Muscle of leg (tissue), 11 donors: ENCODE results near the gene SH3PXD2B. TPM values are rescaled to one million over a fixed set of nuclear protein-coding genes. Genes with fewer than 3 reads are reported as not detected.
"Not testable (repeated sequence)": the region's sequence is repeated elsewhere in the genome, so short reads cannot be mapped to it uniquely, and the experiment has no call there.

Source experiments
- DNase-seq: peaks from one replicate; pipeline ENCODE4 v3.0.0; 2013
- H3K27ac ChIP-seq: one replicate; pipeline ENCODE4 v1.5.1; 2013; ENCODE audit warnings: mild to moderate bottlenecking, low read length, control low read depth
- H3K27me3 ChIP-seq: one replicate; pipeline ENCODE4 v1.6.1; 2013; ENCODE audit warnings: low read length; ENCODE audit not compliant: control insufficient read depth, insufficient read depth
- H3K36me3 ChIP-seq: one replicate; pipeline ENCODE4 v1.6.1; 2013; ENCODE audit warnings: low read length; ENCODE audit not compliant: control insufficient read depth, insufficient read depth
- H3K4me1 ChIP-seq: one replicate; pipeline ENCODE4 v1.6.1; 2013; ENCODE audit warnings: low read length; ENCODE audit not compliant: control insufficient read depth, insufficient read depth
- H3K4me3 ChIP-seq: one replicate; pipeline ENCODE4 v1.5.1; 2013; ENCODE audit warnings: low read length, control low read depth
- H3K9me3 ChIP-seq: replicated peaks from 2 replicates; pipeline ENCODE4 v1.6.1; 2013; ENCODE audit warnings: low read depth, low read length; ENCODE audit not compliant: control insufficient read depth
- WGBS: methylation state at CpG from one replicate; pipeline ENCODE4 v1.1.5; 2013; ENCODE audit warnings: missing lambda C conversion rate; ENCODE audit not compliant: insufficient coverage; 5-methylcytosine and 5-hydroxymethylcytosine counted together
- polyA plus RNA-seq, 8 donors: library from polyadenylated mRNA; unstranded; fragments of 120-200 nt; gene quantifications; one replicate each; pipeline versions ENCODE4 v1.2.1 to v1.2.3, GENCODE V29; 2013; ENCODE audit warnings: inconsistent platforms in 1 of 8, low replicate concordance in 1 of 8; ENCODE audit not compliant: insufficient read length in 8 of 8, insufficient read depth in 1 of 8
- total RNA-seq: library from RNA; stranded (reverse); fragments of 120-200 nt; gene quantifications from one replicate; pipeline ENCODE4 v1.2.4, GENCODE V29; 2013

Gene SH3PXD2B
- total and polyA plus RNA-seq, 9 donors, result 19.2 to 60.9 (median 36.1) TPM

DNA sequence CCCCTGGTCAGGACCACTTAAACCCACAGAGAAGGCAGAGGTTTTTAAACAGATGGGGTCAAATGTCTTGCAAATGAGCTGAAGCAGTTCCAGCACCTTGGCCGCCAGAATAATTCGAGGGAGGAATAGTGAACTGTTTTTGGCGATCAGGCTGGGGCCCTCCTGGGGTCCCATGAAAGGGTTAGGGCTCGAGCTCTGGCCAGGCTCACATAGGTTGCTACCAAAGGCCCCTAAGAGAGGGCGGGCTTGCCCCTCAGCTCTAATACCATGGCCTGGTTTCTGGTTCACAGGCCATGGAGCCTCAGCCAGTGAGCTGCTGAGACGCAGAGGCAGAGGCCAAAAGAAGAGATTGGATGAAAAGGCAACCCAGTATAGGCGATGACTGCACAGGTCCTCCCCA, 96.0 kb downstream of the SH3PXD2B start:
- no peaks in the 10 kb centered on the region for H3K27me3 ChIP-seq
- H3K9me3 ChIP-seq, result no peaks in the 10 kb centered on the region
- peaks cover 64% of the 10 kb centered on the region for H3K36me3 ChIP-seq
- no peak overlapping the region for H3K27ac ChIP-seq
- no peak overlapping the region for H3K4me3 ChIP-seq
- no peak for DNase-seq
- 61% methylated on average over 7 of the region's 7 CpGs for WGBS
- H3K4me1 ChIP-seq, result peaks cover 7% of the 10 kb centered on the region

DNA sequence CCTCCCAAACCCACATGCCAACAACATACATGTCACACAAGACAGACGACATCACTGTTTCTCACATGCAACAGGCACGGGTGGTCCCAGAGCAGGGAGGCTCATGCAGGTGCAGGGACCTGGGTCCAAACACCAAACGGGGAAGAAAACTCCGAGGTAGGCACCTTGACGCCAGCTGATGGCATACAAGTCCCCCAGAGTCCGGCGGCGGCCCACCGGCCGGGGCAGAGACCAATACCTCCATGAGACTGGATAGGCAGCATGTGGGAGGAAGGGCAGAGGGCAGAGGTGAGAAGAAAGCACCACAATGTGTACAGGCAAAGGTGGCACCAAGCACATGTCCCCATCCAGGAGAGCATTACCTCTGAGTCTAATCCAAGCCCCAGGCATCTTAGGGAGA, 97.8 kb downstream of the SH3PXD2B start:
- Histone ChIP-seq H3K4me1 (peaks cover 7% of the 10 kb centered on the region), H3K4me3 (no peak overlapping the region), H3K36me3 (peaks cover 62% of the 10 kb centered on the region), H3K27me3 (no peaks in the 10 kb centered on the region), H3K9me3 (no peaks in the 10 kb centered on the region), H3K27ac (no peak overlapping the region)
- WGBS, result 96% methylated on average over 10 of the region's 10 CpGs
- DNase-seq, result no peak

DNA sequence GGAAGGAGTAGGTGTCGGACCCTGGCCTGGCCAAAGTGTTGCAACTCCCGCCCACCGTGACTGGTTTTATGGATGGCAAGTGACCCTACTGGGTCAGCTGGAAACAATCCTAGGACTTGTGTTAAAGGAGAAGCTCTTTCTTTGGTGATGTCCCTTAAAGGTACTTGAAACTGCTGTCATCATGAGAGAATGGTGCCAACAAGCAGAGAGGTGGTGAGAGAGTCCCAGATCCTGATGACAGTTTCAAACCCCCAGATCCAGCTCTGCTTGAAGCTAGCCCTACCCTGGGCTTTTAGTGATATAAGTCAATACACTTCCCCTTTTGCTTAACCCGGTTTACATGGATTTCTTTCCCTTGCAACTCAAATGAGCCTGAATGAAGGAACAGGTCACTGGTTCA, 98.3 kb downstream of the SH3PXD2B start:
- no peak for DNase-seq
- H3K27me3 ChIP-seq, result no peaks in the 10 kb centered on the region
- no peak overlapping the region for H3K27ac ChIP-seq
- H3K36me3 ChIP-seq, result peaks cover 63% of the 10 kb centered on the region
- no peaks in the 10 kb centered on the region for H3K9me3 ChIP-seq
- 69% methylated on average over 4 of the region's 4 CpGs for WGBS
- H3K4me3 ChIP-seq, result no peak overlapping the region
- peaks cover 7% of the 10 kb centered on the region for H3K4me1 ChIP-seq

DNA sequence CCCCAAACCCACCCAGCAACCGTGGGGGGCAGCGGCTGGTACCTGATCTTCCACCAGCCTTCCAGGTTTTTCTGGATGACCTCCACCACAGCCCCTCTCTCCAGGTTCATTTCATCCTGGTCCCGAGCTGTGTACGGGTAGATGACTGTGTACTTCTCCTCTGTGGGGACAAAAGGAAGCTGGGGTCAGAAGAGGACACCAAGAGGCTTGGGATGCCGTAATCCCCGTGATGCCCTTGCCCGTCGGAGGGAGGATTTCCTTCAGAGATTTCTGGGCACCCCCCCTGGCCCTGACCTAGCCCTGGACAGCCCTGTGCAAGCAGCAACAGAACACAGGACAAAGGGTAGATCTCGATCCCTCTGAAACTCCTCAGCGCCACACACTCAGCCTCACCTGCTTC, 100.5 kb downstream of the SH3PXD2B start:
- no peaks in the 10 kb centered on the region for H3K27me3 ChIP-seq

DNA sequence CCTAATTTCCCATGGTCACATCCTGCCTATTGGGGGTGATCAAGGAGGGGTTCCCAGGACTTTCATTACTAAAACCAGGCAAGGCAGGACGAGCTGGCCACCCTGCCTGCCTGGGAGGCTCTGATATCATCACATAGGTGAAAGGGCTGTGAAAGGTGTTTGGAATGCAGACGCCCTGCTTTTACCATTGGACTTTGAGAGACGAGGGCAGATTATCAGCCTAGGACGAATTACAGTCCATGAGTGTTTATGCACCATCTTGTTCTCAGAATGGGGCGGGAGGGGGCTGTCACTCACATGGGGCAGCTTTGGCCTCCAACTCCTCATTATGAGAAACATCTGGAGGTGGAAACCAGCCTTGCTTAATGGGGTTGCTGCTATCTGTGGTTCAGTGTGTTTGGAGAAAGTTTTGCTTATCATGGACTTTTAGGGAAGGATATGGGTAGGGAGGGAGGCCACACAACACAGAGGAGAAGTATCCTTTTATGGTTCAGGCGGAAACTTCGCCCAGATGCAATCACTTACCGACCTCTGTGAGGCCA, 101.0 kb downstream of the SH3PXD2B start:
- DNase-seq, result no peak
- no peaks in the 10 kb centered on the region for H3K9me3 ChIP-seq
- H3K27ac ChIP-seq, result no peak overlapping the region
- peaks cover 7% of the 10 kb centered on the region for H3K4me1 ChIP-seq
- 96% methylated on average over 3 of the region's 8 CpGs for WGBS
- H3K27me3 ChIP-seq, result no peaks in the 10 kb centered on the region
- H3K4me3 ChIP-seq, result no peak overlapping the region
- peaks cover 67% of the 10 kb centered on the region for H3K36me3 ChIP-seq

More for the DNA sequence above, 100.5 kb downstream of the SH3PXD2B start:
- Histone ChIP-seq H3K27ac (no peak overlapping the region), H3K4me3 (no peak overlapping the region), H3K4me1 (peaks cover 7% of the 10 kb centered on the region), H3K36me3 (peaks cover 70% of the 10 kb centered on the region), H3K9me3 (no peaks in the 10 kb centered on the region)
- WGBS, result 90% methylated on average over 6 of the region's 10 CpGs
- DNase-seq, result no peak

DNA sequence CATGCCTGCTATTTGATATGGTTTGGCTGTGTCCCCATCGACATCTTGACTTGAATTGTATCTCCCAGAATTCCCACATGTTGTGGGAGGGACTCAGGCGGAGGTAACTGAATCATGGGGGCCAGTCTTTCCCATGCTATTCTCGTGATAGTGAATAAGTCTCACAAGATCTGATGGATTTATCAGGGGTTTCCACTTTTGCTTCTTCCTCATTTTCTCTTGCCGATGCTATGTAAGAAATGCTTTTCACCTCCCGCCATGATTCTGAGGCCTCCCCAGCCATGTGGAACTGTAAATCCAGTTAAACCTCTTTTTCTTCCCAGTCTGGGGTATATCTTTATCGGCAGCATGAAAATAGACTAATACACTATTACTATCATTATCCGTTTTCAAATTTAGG, 101.8 kb downstream of the SH3PXD2B start:
- DNase-seq, H3K9me3 ChIP-seq, H3K4me3 ChIP-seq, H3K27ac ChIP-seq, H3K27me3 ChIP-seq: not testable (repeated sequence)
- peaks cover 13% of the 10 kb centered on the region for H3K4me1 ChIP-seq
- peaks cover 70% of the 10 kb centered on the region for H3K36me3 ChIP-seq
- 93% methylated on average over 4 of the region's 7 CpGs for WGBS

DNA sequence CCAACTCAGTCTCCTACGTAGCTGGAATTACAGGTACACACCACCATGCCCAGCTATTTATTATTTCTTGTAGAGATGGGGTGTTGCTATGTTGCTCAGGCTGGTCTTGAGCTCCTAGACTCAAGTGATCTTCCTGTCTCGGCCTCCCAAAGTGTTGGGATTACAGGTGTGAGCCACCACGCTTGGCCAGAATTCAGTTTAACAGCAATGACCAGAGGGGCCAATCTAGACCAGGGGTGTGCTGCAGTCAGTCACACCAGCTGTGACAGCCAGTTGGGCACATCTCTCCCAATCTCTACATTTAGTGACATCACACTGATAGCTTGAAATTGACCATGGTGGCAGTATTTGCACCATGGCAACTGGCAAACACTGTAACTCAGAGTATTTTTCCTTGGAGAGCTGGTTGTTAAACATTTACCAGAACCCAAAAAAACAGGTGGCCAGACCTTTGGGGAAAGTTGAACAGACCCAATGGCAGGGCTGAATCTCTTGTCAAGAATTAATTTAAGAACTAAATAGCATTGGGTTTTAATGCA, 103.0 kb downstream of the SH3PXD2B start:
- peaks cover 16% of the 10 kb centered on the region for H3K4me1 ChIP-seq
- H3K9me3 ChIP-seq, result no peaks in the 10 kb centered on the region
- H3K36me3 ChIP-seq, result peaks cover 73% of the 10 kb centered on the region
- no peak overlapping the region for H3K4me3 ChIP-seq
- no peak overlapping the region for H3K27ac ChIP-seq
- DNase-seq, result no peak
- no CpG with 5 or more reads among the region's 3 CpGs for WGBS
- H3K27me3 ChIP-seq, result no peaks in the 10 kb centered on the region

DNA sequence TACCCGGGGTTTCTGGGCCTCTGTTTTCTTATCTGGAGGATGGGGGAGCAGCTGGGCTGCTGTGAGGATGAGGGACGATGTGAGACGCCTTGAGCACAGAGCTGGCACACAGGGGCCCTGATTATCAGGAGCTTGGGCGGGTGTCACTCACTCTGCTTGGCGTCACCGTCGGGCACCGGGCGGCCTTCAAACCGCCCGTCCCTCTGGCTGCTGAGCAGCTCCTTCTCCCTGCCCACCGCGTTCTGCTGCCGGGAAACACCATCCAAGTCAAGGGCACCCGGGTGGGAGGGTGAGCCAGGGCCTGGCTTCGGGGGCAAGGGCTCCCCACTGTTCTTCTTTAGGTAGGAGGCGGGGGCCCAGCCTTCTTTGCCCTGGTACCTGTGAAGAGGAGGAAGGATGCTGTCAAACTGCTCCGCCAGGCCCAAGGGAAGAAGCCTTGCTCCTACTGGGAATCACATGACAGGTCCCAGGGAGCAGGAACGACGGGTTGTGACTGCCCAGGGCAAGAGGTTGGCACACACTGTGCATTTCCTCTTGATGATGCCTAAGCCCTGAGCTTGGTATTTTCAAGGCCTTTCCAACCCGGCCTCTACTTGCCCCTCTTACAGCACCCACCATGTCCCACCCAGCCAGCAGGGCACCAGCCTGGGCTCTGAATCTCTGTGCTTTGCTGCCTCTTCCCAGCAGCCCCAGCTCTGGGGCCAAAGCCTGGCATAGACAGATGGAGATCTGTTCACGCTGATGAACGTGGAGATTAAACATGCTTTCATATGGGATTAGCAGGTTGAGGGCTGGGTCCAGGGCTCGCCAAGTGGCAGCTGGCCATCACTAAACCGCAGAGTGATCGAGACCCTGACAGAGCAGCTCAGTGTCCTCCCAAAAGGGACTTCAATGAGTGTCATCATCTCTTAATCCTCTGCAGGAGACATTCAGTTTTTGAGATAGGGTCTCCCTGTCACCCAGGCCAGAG, 103.8 kb downstream of the SH3PXD2B start:
- H3K4me3 ChIP-seq, result no peak overlapping the region
- H3K27me3 ChIP-seq, result no peaks in the 10 kb centered on the region
- WGBS, result 89% methylated on average over 24 of the region's 26 CpGs
- H3K9me3 ChIP-seq, result no peaks in the 10 kb centered on the region
- H3K27ac ChIP-seq, result no peak overlapping the region
- peaks cover 16% of the 10 kb centered on the region for H3K4me1 ChIP-seq
- H3K36me3 ChIP-seq, result peaks cover 75% of the 10 kb centered on the region
- DNase-seq, result no peak

DNA sequence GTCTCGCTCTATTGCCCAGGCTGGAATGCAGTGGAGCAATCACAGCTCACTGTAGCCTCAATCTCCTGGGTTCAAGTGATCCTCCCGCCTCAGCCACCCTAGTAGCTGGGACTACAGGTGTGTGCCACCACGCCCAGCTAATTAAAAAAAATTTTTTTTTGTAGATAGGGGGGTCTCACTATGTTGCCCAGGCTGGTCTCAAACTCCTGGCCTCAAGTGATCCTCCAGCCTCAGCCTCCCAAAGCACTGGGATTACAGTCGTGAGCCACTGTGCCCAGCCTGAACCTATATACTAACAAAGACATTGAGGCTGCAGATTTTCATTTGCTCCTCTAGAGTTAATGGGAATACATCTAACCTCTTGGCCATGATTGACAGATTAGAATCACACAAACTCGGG, 105.6 kb downstream of the SH3PXD2B start:
- peaks cover 67% of the 10 kb centered on the region for H3K36me3 ChIP-seq
- not testable (repeated sequence) for H3K4me3 ChIP-seq, H3K4me1 ChIP-seq, H3K9me3 ChIP-seq, H3K27ac ChIP-seq, H3K27me3 ChIP-seq, DNase-seq
- 70% methylated on average over 2 of the region's 5 CpGs for WGBS

DNA sequence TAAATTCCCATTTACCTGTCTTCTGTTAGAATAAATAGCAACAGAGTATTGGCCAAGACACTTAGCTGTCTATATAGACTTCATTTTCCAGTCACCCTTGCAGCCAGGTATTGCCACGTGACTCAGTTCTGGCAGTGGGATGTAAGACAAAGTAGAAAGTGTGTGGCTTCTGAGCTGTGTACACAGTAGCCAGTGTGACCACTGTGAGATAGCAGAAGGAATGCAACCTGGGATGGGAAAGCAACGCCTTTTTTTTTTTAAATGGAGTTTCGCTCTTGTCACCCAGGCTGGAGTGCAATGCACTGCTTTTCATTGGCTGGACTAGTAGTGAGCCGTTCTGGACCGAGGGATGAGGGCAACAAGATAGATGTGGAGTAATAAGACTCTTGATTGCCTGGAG, 106.2 kb downstream of the SH3PXD2B start:
- H3K4me1 ChIP-seq, result peaks cover 9% of the 10 kb centered on the region
- H3K4me3 ChIP-seq, result no peak overlapping the region
- H3K9me3 ChIP-seq, result no peaks in the 10 kb centered on the region
- peaks cover 63% of the 10 kb centered on the region for H3K36me3 ChIP-seq
- WGBS, result 88% methylated on average over 1 of the region's 5 CpGs
- no peak for DNase-seq
- no peaks in the 10 kb centered on the region for H3K27me3 ChIP-seq
- no peak overlapping the region for H3K27ac ChIP-seq
